ENCODE results near the gene RPS16.
A peak's percentile ranks its signal among the peaks of the same experiment; 100 is the strongest.

GRCh38 chr19:39409208-39410016 lies 26.3 kb downstream of the RPS16 start:
- TF ChIP-seq HCFC1 (IDR thresholded peaks at IDR 0.05; ENCODE audit: low read depth, low read length): no peak
- no peak for TF ChIP-seq RCOR1 (IDR thresholded peaks at IDR 0.05; ENCODE audit: borderline replicate concordance in 1 of 2, low read depth in 2 of 2, low read length in 2 of 2)
- no peak for TF ChIP-seq ZNF699 (CRISPR knock-in tag; IDR thresholded peaks at IDR 0.05; ENCODE audit: insufficient replicate concordance)
- TF ChIP-seq ZNF324 (CRISPR knock-in tag; IDR thresholded peaks at IDR 0.05): no peak
- no peak for TF ChIP-seq CEBPZ (IDR thresholded peaks at IDR 0.05; ENCODE audit: borderline replicate concordance, low read depth, low read length)
- TF ChIP-seq TAF7 (tag; IDR thresholded peaks at IDR 0.05): no peak
- TF ChIP-seq SOX6 (IDR thresholded peaks at IDR 0.05): no peak
- no peak for TF ChIP-seq BRD4 (IDR thresholded peaks at IDR 0.05)
- no peak for TF ChIP-seq MAX (CRISPR knock-in tag; IDR thresholded peaks at IDR 0.05)
- TF ChIP-seq GTF3C2 (IDR thresholded peaks at IDR 0.05; ENCODE audit: borderline replicate concordance, extremely low read depth, insufficient read length): no peak
- TF ChIP-seq ZNF354B (CRISPR knock-in tag; IDR thresholded peaks at IDR 0.05): no peak
- peak; percentile 38; the same call in 1 of the 2 replicates for TF ChIP-seq FOSL1 (tag; conservative IDR thresholded peaks at IDR 0.05)

Data from K562 (cell line).